ENCODE data around the gene ZNF646. TPM values are rescaled to one million over a fixed set of nuclear protein-coding genes. Genes with fewer than 3 reads are reported as not detected.

ZNF646 gene
- total RNA-seq, 6 donors from 2014 or later: 16.7 to 40.9 (median 23.2) TPM

GRCh38 chr16:31088459-31089183 is 14.4 kb downstream of the ZNF646 start, which contains the start of gene PRSS53:
Gene PRSS53, minus strand, starts transcription at chr16:31088943. Its CDS starts 134 bp downstream, at chr16:31088809.
- Histone ChIP-seq H3K4me1 (peaks cover 5 to 20% (median 11%) of the 10 kb centered on the region in 4 donors), H3K4me3 (no peak within 1 kb of the TSS), H3K27ac (no peak within 1 kb of the TSS), H3K36me3 (peaks cover 0 to 64% (median 26%) of the 10 kb centered on the region in 4 donors), H3K27me3 (no peaks in the 10 kb centered on the region), H3K9me3 (no peaks in the 10 kb centered on the region)
- DNase-seq: no peak
- no peak for TF ChIP-seq POLR2A (IDR thresholded peaks at IDR 0.05)
- no peak for TF ChIP-seq EP300 (IDR thresholded peaks at IDR 0.05)
- no peak for TF ChIP-seq CTCF (IDR thresholded peaks at IDR 0.05)
- no peak for TF ChIP-seq POLR2AphosphoS5 (IDR thresholded peaks at IDR 0.05)
- WGBS, 2 donors: 76 to 81% methylated on average over 4 to 14 of the region's 15 CpGs
- no peak for ATAC-seq (ENCODE audit: low FRiP score in 2 of 2)

- H3K4me1 ChIP-seq: peaks cover 5 to 24% (median 13%) of the 10 kb centered on the region in 4 donors
- H3K9me3 ChIP-seq: no peaks in the 10 kb centered on the region
- no peak for ATAC-seq (ENCODE audit: low FRiP score in 2 of 2)
- DNase-seq: no peak
- 96% methylated on average over 8 of the region's 8 CpGs for WGBS, 2 donors
- H3K36me3 ChIP-seq: peaks cover 0 to 59% (median 25%) of the 10 kb centered on the region in 4 donors
- H3K27ac ChIP-seq: no peak overlapping the region
- TF ChIP-seq EP300 (IDR thresholded peaks at IDR 0.05): no peak
- no peak for TF ChIP-seq POLR2AphosphoS5 (IDR thresholded peaks at IDR 0.05)
- no peak for TF ChIP-seq CTCF (IDR thresholded peaks at IDR 0.05)
- TF ChIP-seq POLR2A (IDR thresholded peaks at IDR 0.05): no peak
- H3K27me3 ChIP-seq: no peaks in the 10 kb centered on the region
- H3K4me3 ChIP-seq: no peak overlapping the region
These were observed 15.0 kb downstream of the ZNF646 start for GRCh38 chr16:31089199-31089598.

- H3K4me3 ChIP-seq: no peak overlapping the region
- peaks cover 0 to 48% (median 21%) of the 10 kb centered on the region in 4 donors for H3K36me3 ChIP-seq
- 60 to 94% methylated on average over 1 to 2 of the region's 2 CpGs for WGBS, 2 donors
- ATAC-seq (ENCODE audit: low FRiP score in 2 of 2) (no peak), DNase-seq (no peak)
- TF ChIP-seq CTCF (IDR thresholded peaks at IDR 0.05) (no peak), POLR2AphosphoS5 (IDR thresholded peaks at IDR 0.05) (no peak), POLR2A (IDR thresholded peaks at IDR 0.05) (no peak)
- H3K9me3 ChIP-seq: no peaks in the 10 kb centered on the region
- no peak overlapping the region for H3K27ac ChIP-seq
- no peaks in the 10 kb centered on the region for H3K27me3 ChIP-seq
- H3K4me1 ChIP-seq: peaks cover 11 to 26% (median 19%) of the 10 kb centered on the region in 4 donors
These were observed 16.3 kb downstream of the ZNF646 start for GRCh38 chr16:31090540-31090939.

- WGBS, 2 donors: 90 to 93% methylated on average over 5 of the region's 5 CpGs
- Histone ChIP-seq H3K4me1 (peaks cover 13 to 31% (median 20%) of the 10 kb centered on the region in 4 donors), H3K27me3 (no peaks in the 10 kb centered on the region), H3K4me3 (no peak overlapping the region), H3K27ac (no peak overlapping the region), H3K9me3 (no peaks in the 10 kb centered on the region), H3K36me3 (peaks cover 0 to 30% (median 14%) of the 10 kb centered on the region in 4 donors)
- ATAC-seq (ENCODE audit: low FRiP score in 2 of 2) (no peak), DNase-seq (no peak)
- no peak for TF ChIP-seq POLR2AphosphoS5 (IDR thresholded peaks at IDR 0.05)
- no peak for TF ChIP-seq CTCF (IDR thresholded peaks at IDR 0.05)
- TF ChIP-seq EP300 (IDR thresholded peaks at IDR 0.05): no peak
- no peak for TF ChIP-seq POLR2A (IDR thresholded peaks at IDR 0.05)
These were observed 18.1 kb downstream of the ZNF646 start for GRCh38 chr16:31092330-31092729.

Data from upper lobe of left lung (tissue), 6 donors.